HepG2 (cell line): ENCODE data around the gene YIPF4. TPM values are rescaled to one million over a fixed set of nuclear protein-coding genes. Genes with fewer than 3 reads are reported as not detected.
"Not testable (repeated sequence)": the region's sequence is repeated elsewhere in the genome, so short reads cannot be mapped to it uniquely, and the experiment has no call there.

ENCODE experiments used
- ADNP ChIP-seq: sonication (generic); formaldehyde crosslinking; IDR thresholded peaks from 2 replicates; pipeline ENCODE4 v1.4.0; 2020; ENCODE audit warnings: missing genetic modification reagents
- ATF2 ChIP-seq: sonication (generic); formaldehyde crosslinking; IDR thresholded peaks from 2 replicates; pipeline ENCODE4 v1.4.0; 2020; ENCODE audit warnings: missing genetic modification reagents
- CREM ChIP-seq, 2 experiments: sonication (generic) in 1 of 2; formaldehyde crosslinking in 1 of 2; IDR thresholded peaks; 2 replicates each; pipeline versions ENCODE4 v1.4.0 to v1.6.1; 2016 to 2020; ENCODE audit warnings: antibody characterized with exemption in 1 of 2, mild to moderate bottlenecking in 1 of 2, missing genetic modification reagents in 1 of 2
- FOXP4 ChIP-seq: sonication (generic); formaldehyde crosslinking; IDR thresholded peaks from 2 replicates; pipeline ENCODE4 v1.4.0; 2020; ENCODE audit warnings: missing genetic modification reagents
- GMEB2 ChIP-seq: IDR thresholded peaks from 2 replicates; pipeline ENCODE4 v1.6.1; 2016; ENCODE audit warnings: missing biosample characterization, missing genetic modification reagents, low read depth
- HMG20A ChIP-seq: IDR thresholded peaks from 2 replicates; pipeline ENCODE4 v1.6.1; 2016; ENCODE audit warnings: borderline replicate concordance
- ISX ChIP-seq: sonication (generic); formaldehyde crosslinking; conservative IDR thresholded peaks from 2 replicates; pipeline ENCODE4 v1.5.0; 2020; ENCODE audit warnings: missing genetic modification reagents
- JUND ChIP-seq: sonication (generic); formaldehyde crosslinking; IDR thresholded peaks from 2 replicates; pipeline ENCODE4 v1.8.0; 2022; ENCODE audit warnings: mild to moderate bottlenecking, missing genetic modification reagents
- KAT8 ChIP-seq: IDR thresholded peaks from 2 replicates; pipeline ENCODE4 v1.6.1; 2016; ENCODE audit warnings: missing genetic modification reagents, missing compliant biosample characterization
- MIER3 ChIP-seq: IDR thresholded peaks from 2 replicates; pipeline ENCODE4 v1.6.1; 2016; ENCODE audit warnings: missing compliant biosample characterization, borderline replicate concordance
- NFIC ChIP-seq: IDR thresholded peaks from 2 replicates; pipeline ENCODE4 v1.6.1; 2012; ENCODE audit warnings: mild to moderate bottlenecking, low read length, inconsistent platforms
- NONO ChIP-seq, 2 experiments: fragments of 450-650 bp in 1 of 2; sonication (generic) in 1 of 2; formaldehyde crosslinking in 1 of 2; IDR thresholded peaks in 1 of 2; conservative IDR thresholded peaks in 1 of 2; 2 replicates each; pipeline versions ENCODE4 v1.6.1 to v1.8.0; 2017 to 2022; ENCODE audit warnings: mild to moderate bottlenecking in 1 of 2, missing genetic modification reagents in 1 of 2, moderate library complexity in 1 of 2
- NR2F1 ChIP-seq, 2 experiments: fragments of 450-650 bp in 1 of 2; formaldehyde crosslinking in 1 of 2; IDR thresholded peaks; 2 replicates each; pipeline versions ENCODE4 v1.5.0 to v1.6.1; 2016 to 2020; ENCODE audit warnings: mild to moderate bottlenecking in 1 of 2, missing compliant biosample characterization in 1 of 2, missing genetic modification reagents in 1 of 2, moderate library complexity in 1 of 2
- PHF21A ChIP-seq: sonication (generic); formaldehyde crosslinking; IDR thresholded peaks from 2 replicates; pipeline ENCODE4 v1.5.0; 2020; ENCODE audit warnings: mild to moderate bottlenecking, missing genetic modification reagents
- RXRA ChIP-seq: sonication (generic); formaldehyde crosslinking; IDR thresholded peaks from 2 replicates; pipeline ENCODE4 v1.5.1; 2020; ENCODE audit warnings: missing genetic modification reagents
- TARDBP ChIP-seq: sonication (generic); formaldehyde crosslinking; IDR thresholded peaks from 2 replicates; pipeline ENCODE4 v1.8.0; 2022; ENCODE audit warnings: mild to moderate bottlenecking, missing genetic modification reagents
- TEAD3 ChIP-seq: optimal IDR thresholded peaks from 2 replicates; pipeline ENCODE3; 2016; ENCODE audit warnings: borderline replicate concordance
- TFAP4 ChIP-seq: sonication (generic); IDR thresholded peaks from 2 replicates; pipeline ENCODE4 v1.6.1; 2016; ENCODE audit warnings: low read depth, borderline replicate concordance
- ZMYM2 ChIP-seq: sonication (generic); formaldehyde crosslinking; IDR thresholded peaks from 2 replicates; pipeline ENCODE4 v1.8.0; 2022; ENCODE audit warnings: mild to moderate bottlenecking, missing genetic modification reagents
- ZMYM3 ChIP-seq: sonication (generic); formaldehyde crosslinking; IDR thresholded peaks from 2 replicates; pipeline ENCODE4 v1.5.1; 2020; ENCODE audit warnings: mild to moderate bottlenecking, missing genetic modification reagents
- ZNF331 ChIP-seq: sonication (generic); formaldehyde crosslinking; IDR thresholded peaks from 2 replicates; pipeline ENCODE4 v1.4.0; 2020; ENCODE audit warnings: missing genetic modification reagents
- ZNF782 ChIP-seq: sonication (generic); formaldehyde crosslinking; IDR thresholded peaks from 2 replicates; pipeline ENCODE4 v1.4.0; 2020; ENCODE audit warnings: missing genetic modification reagents, mild to moderate bottlenecking, borderline replicate concordance
- polyA plus RNA-seq, 8 experiments: library from polyadenylated mRNA; depleted of rRNA in 3 of 8; stranded (reverse) in 7 of 8; unstranded in 1 of 8; fragments of >200 nt; fragmentation: Illumina TruSeq in 4 of 8; extraction: Trizol in 4 of 8; gene quantifications; 2 replicates each; pipeline versions ENCODE4 v1.2.1 to v1.2.3, GENCODE V29; 2011 to 2016; ENCODE audit warnings: low read depth in 4 of 8, missing spikeins in 1 of 8, mixed read lengths in 1 of 8; ENCODE audit not compliant: insufficient read depth in 1 of 8
- total RNA-seq, 5 experiments: library from RNA; depleted of rRNA; stranded (reverse); fragments of >200 nt; fragmentation: Illumina TruSeq; extraction: Trizol; gene quantifications; 2 replicates each; pipeline ENCODE4 v1.2.3, GENCODE V29; 2016; ENCODE audit warnings: low read depth in 1 of 5

Gene YIPF4
- total and polyA plus RNA-seq, 2 of the 13 experiments (the other 11 are each of a cell fraction or from before 2014, with no cell fraction given): 19.0 to 43.9 TPM

- TF ChIP-seq CREM (IDR thresholded peaks at IDR 0.05) (peak; percentile 87), FOXP4 (CRISPR knock-in tag) (peak; percentile 98), NR2F1 (CRISPR knock-in tag; IDR thresholded peaks at IDR 0.05) (peak in 1 of 2 experiments; percentile 45; a peak in 1 of 4 replicates), JUND (CRISPR knock-in tag) (0 out of 2 replicates have a peak, but pooled peaks have one; percentile 7), ATF2 (CRISPR knock-in tag) (peak; percentile 59; the same call in 1 of the 2 replicates), NFIC (peak; percentile 93), TFAP4 (peak; percentile 49; the same call in 1 of the 2 replicates), ISX (CRISPR knock-in tag) (0 out of 2 replicates have a peak, but pooled peaks have one; percentile 54), NONO (CRISPR knock-in tag; conservative IDR thresholded peaks at IDR 0.05) (peak; percentile 77), ZMYM3 (CRISPR knock-in tag) (peak; percentile 34; the same call in 1 of the 2 replicates), HMG20A (CRISPR knock-in tag) (peak; percentile 94; the same call in 1 of the 2 replicates), TARDBP (CRISPR knock-in tag) (peak; percentile 90), KAT8 (CRISPR knock-in tag) (peak; percentile 71), ADNP (CRISPR knock-in tag) (peak; percentile 53; the same call in 1 of the 2 replicates), TEAD3 (peak; percentile 53), RXRA (peak; percentile 74), GMEB2 (CRISPR knock-in tag) (peak; percentile 25; the same call in 1 of the 2 replicates), MIER3 (CRISPR knock-in tag) (peak; percentile 95), ZNF331 (peak; percentile 85), PHF21A (peak; percentile 83), ZNF782 (CRISPR knock-in tag) (peak; percentile 64; the same call in 1 of the 2 replicates), ZMYM2 (peak; percentile 73; the same call in 1 of the 2 replicates)
- TF ChIP-seq CREM (CRISPR knock-in tag; IDR thresholded peaks at IDR 0.05); NONO (IDR thresholded peaks at IDR 0.05): not testable (repeated sequence)
Observed at GRCh38 chr2:32329180-32329980, 51.7 kb downstream of the YIPF4 start (continued).
